Common myeloid progenitor, CD34-positive (primary cell): ENCODE results near the gene A2ML1.
A peak's percentile ranks its signal among the peaks of the same experiment; 100 is the strongest.
"Not testable (repeated sequence)": the region's sequence is repeated elsewhere in the genome, so short reads cannot be mapped to it uniquely, and the experiment has no call there.

Experiments used
- CTCF ChIA-PET: fragments of 350-600 bp; sonication (Branson Sonifier 250); formaldehyde crosslinking; loops from one replicate; lab custom pipeline; 2021; ENCODE audit warnings: antibody characterized with exemption; lab: Charles Lee
- POLR2A ChIA-PET: fragments of 350-600 bp; sonication (Branson Sonifier 250); formaldehyde crosslinking; loops from one replicate; lab custom pipeline; 2021; ENCODE audit warnings: antibody characterized with exemption; lab: Charles Lee
- DNase-seq, 3 donors: peaks; one replicate each; pipeline versions ENCODE4 v3.0.0 to v3.0.0-alpha.2; 2013
- H3K27ac ChIP-seq, 2 experiments: 1 replicate in 1 of 2; 2 replicates in 1 of 2; pipeline ENCODE4 v1.7.0; 2013; ENCODE audit warnings: inconsistent platforms in 2 of 2, low read length in 2 of 2, mild to moderate bottlenecking in 2 of 2, low read depth in 1 of 2, moderate library complexity in 1 of 2; ENCODE audit not compliant: severe bottlenecking in 2 of 2, insufficient read depth in 1 of 2, poor library complexity in 1 of 2
- H3K27me3 ChIP-seq, 5 experiments: replicated peaks in 2 of 5; 1 replicate in 3 of 5; 2 replicates in 2 of 5; pipeline versions ENCODE4 v1.6.1 to v1.7.0; 2013; ENCODE audit warnings: low read length in 4 of 5, mild to moderate bottlenecking in 2 of 5, moderate library complexity in 2 of 5, inconsistent platforms in 1 of 5; ENCODE audit not compliant: insufficient read depth in 5 of 5, control insufficient read depth in 4 of 5
- H3K36me3 ChIP-seq, 4 experiments: 1 replicate in 2 of 4; 2 replicates in 2 of 4; pipeline versions ENCODE4 v1.6.1 to v1.7.0; 2013; ENCODE audit warnings: low read length in 3 of 4, control low read depth in 1 of 4, mild to moderate bottlenecking in 1 of 4; ENCODE audit not compliant: control insufficient read depth in 4 of 4, insufficient read depth in 4 of 4
- H3K4me1 ChIP-seq, 4 experiments: 1 replicate in 3 of 4; 2 replicates in 1 of 4; pipeline versions ENCODE4 v1.6.1 to v1.7.1; 2013; ENCODE audit warnings: low read length in 3 of 4, mild to moderate bottlenecking in 3 of 4, control low read depth in 1 of 4, inconsistent platforms in 1 of 4, moderate library complexity in 1 of 4; ENCODE audit not compliant: control insufficient read depth in 4 of 4, insufficient read depth in 4 of 4; ENCODE audit errors: control extremely low read depth in 1 of 4
- H3K4me3 ChIP-seq, 7 experiments: 1 replicate in 4 of 7; 2 replicates in 3 of 7; pipeline versions ENCODE4 v1.5.1 to v1.7.0; 2013; ENCODE audit warnings: mild to moderate bottlenecking in 7 of 7, low read length in 6 of 7, moderate library complexity in 6 of 7, inconsistent platforms in 2 of 7, low read depth in 2 of 7, control low read depth in 1 of 7; ENCODE audit not compliant: insufficient read depth in 4 of 7, control insufficient read depth in 1 of 7; ENCODE audit errors: extremely low read depth in 1 of 7
- H3K9me3 ChIP-seq, 5 experiments: 1 replicate in 4 of 5; 2 replicates in 1 of 5; pipeline versions ENCODE4 v1.6.1 to v1.7.1; 2013; ENCODE audit warnings: low read length in 4 of 5, mild to moderate bottlenecking in 2 of 5, inconsistent platforms in 1 of 5, low read depth in 1 of 5, moderate library complexity in 1 of 5; ENCODE audit not compliant: control insufficient read depth in 4 of 5, insufficient read depth in 2 of 5; ENCODE audit errors: control extremely low read depth in 1 of 5
- WGBS: methylation state at CpG from one replicate; pipeline ENCODE4 v1.1.5; 2013; ENCODE audit not compliant: insufficient coverage; 5-methylcytosine and 5-hydroxymethylcytosine counted together

Gene A2ML1

GRCh38 chr12:8909752-8910151, 87.3 kb downstream of the A2ML1 start:
- DNase-seq, result no peak
- H3K9me3 ChIP-seq, result no peaks in the 10 kb centered on the region
- H3K27ac ChIP-seq, result no peak overlapping the region
- H3K36me3 ChIP-seq, result no peaks in the 10 kb centered on the region
- POLR2A ChIA-PET, result interaction anchor here (1.2 kb wide), 1 partner anchor 40 kb away, joined by 3 read pairs; no protein-coding TSS in a partner anchor
- 75% methylated on average over 4 of the region's 5 CpGs for WGBS
- CTCF ChIA-PET, result no interaction called here
- peaks cover 0 to 23% (median 7%) of the 10 kb centered on the region in 5 experiments for H3K27me3 ChIP-seq
- peaks cover 0 to 29% (median 14%) of the 10 kb centered on the region in 4 experiments for H3K4me1 ChIP-seq
- H3K4me3 ChIP-seq, result no peak overlapping the region

GRCh38 chr12:8911606-8912268, 89.3 kb downstream of the A2ML1 start:
- ChIA-PET POLR2A (no interaction called here), CTCF (no interaction called here)
- no peak overlapping the region for H3K4me3 ChIP-seq
- no peaks in the 10 kb centered on the region for H3K36me3 ChIP-seq
- H3K27ac ChIP-seq, result no peak overlapping the region
- H3K9me3 ChIP-seq, result no peaks in the 10 kb centered on the region
- DNase-seq, result no peak
- peaks cover 0 to 35% (median 18%) of the 10 kb centered on the region in 4 experiments for H3K4me1 ChIP-seq
- 86% methylated on average over 2 of the region's 3 CpGs for WGBS
- peaks cover 0 to 9% (median 0%) of the 10 kb centered on the region in 5 experiments for H3K27me3 ChIP-seq

- Histone ChIP-seq H3K36me3 (no peaks in the 10 kb centered on the region), H3K9me3 (no peaks in the 10 kb centered on the region), H3K4me1 (peaks cover 0 to 25% (median 18%) of the 10 kb centered on the region in 4 experiments), H3K27me3 (peaks cover 0 to 2% (median 0%) of the 10 kb centered on the region in 5 experiments), H3K27ac (no peak overlapping the region), H3K4me3 (no peak overlapping the region)
- POLR2A ChIA-PET, result no interaction called here
- DNase-seq, result peak in 2 of 3 donors; percentile 23 to 43
- WGBS, result 86% methylated on average over 9 of the region's 9 CpGs
- CTCF ChIA-PET, result no interaction called here
Measured at GRCh38 chr12:8912914-8913313, 90.5 kb downstream of the A2ML1 start.

DNA sequence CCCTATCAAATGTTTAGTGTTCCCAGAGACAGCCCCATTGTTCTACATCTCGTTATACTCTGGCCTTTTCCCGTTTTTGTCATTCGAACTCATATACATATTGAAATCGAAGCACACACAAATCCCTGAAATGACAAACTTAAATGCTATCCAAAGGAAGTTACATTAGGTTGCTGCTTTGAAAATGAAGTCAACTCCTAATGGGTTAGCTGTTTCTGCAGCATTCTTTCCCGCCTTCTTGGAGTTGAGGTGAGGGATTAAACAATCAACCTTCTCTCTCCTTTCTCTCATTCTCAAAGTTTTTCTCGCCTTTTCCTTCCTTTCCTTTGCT, 91.2 kb downstream of the A2ML1 start:
- Histone ChIP-seq H3K4me3 (peak overlapping the region in 6 of 7 experiments; percentile 65 to 92 (median 82)), H3K9me3 (no peaks in the 10 kb centered on the region), H3K4me1 (peaks cover 0 to 25% (median 18%) of the 10 kb centered on the region in 4 experiments), H3K36me3 (peaks cover 0 to 3% (median under 1%) of the 10 kb centered on the region in 4 experiments), H3K27ac (peak overlapping the region; percentile 82 to 90), H3K27me3 (peaks cover 0 to 2% (median 0%) of the 10 kb centered on the region in 5 experiments)
- ChIA-PET CTCF (interaction anchor here (0.8 to 1.2 kb wide), 2 partner anchors 24 to 25 kb away, joined by 3 to 4 read pairs; no protein-coding TSS in a partner anchor), POLR2A (no interaction called here)
- no peak for DNase-seq
- WGBS, result 16% methylated on average over 2 of the region's 6 CpGs

GRCh38 chr12:8914033-8914715, 91.8 kb downstream of the A2ML1 start, which contains the start of gene PHC1:
PHC1 (plus strand) TSS chr12:8914509; CDS start chr12:8917678, 3,169 bp downstream.
- POLR2A ChIA-PET, H3K27me3 ChIP-seq, H3K36me3 ChIP-seq, H3K9me3 ChIP-seq: not testable (repeated sequence)
- DNase-seq, result peak; percentile 66 to 79 (median 77)
- Histone ChIP-seq H3K27ac (peak within 1 kb of the TSS; percentile 82 to 90), H3K4me1 (peaks cover 0 to 25% (median 18%) of the 10 kb centered on the region in 4 experiments), H3K4me3 (peak within 1 kb of the TSS; percentile 60 to 92 (median 87))
- CTCF ChIA-PET, result interaction anchor here (0.8 to 1.6 kb wide), 5 partner anchors 20 to 35 kb away, joined by 3 to 6 read pairs (median 3); partner anchors contain the start of gene M6PR
- 0% methylated on average over 7 of the region's 57 CpGs for WGBS

DNA sequence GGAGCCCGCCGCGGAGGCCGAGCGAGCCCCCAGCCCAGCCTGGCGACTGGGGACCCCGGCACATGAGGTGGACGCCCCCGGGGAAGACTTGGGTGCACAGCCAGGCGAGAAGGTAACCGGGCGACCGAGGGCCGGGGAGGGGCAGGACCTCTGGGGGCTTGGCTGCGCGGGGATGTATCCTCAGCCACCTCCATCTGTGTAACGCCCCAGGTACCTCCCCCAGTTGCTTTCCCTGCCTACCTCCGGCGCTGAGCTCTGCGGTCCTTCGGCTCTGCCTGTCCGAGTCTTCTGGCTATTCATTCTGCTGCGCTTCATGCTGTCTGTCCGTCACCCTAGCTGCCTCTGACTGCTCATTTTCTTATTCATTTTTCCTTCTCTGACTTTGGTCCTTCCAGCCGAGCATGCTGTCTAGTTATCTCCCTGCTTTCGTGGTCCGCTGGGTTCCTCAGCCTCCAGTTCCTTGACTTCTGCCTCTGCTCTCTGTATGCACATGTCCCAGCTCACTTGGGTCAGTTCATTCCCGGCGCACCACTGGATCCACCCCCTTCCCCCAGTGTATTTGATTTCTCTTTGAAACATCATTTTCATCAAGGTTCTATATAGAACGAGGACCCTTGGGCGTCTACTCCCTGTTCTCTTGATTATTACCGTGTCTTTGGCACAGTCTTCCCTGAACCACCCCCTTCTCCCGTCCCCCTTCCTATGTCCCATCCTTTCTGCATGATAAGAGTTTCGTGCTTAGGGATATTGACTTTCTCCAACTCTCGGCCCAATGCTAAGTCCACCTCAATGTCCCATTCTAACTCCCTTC, 92.5 kb downstream of the A2ML1 start:
- Histone ChIP-seq H3K4me1 (peaks cover 0 to 25% (median 18%) of the 10 kb centered on the region in 4 experiments), H3K36me3 (peaks cover 0 to 10% (median 7%) of the 10 kb centered on the region in 4 experiments), H3K27me3 (peaks cover 0 to under 1% (median 0%) of the 10 kb centered on the region in 5 experiments), H3K9me3 (no peaks in the 10 kb centered on the region), H3K27ac (peak overlapping the region in 1 of 2 experiments; percentile 31), H3K4me3 (peak overlapping the region; percentile 60 to 91 (median 86))
- CTCF ChIA-PET, result interaction anchor here (0.8 to 1.6 kb wide), 5 partner anchors 19 to 135 kb away, joined by 3 to 6 read pairs (median 4); partner anchors contain the start of gene M6PR
- POLR2A ChIA-PET, result no interaction called here
- 3% methylated on average over 27 of the region's 35 CpGs for WGBS
- DNase-seq, result peak; percentile 38 to 68 (median 55)
